DND-41 (cell line): Measurements from ENCODE around the gene RBFOX1.

Source experiments
- EZH2 ChIP-seq: IDR thresholded peaks from 3 replicates; pipeline ENCODE4 v1.6.1; 2012; ENCODE audit warnings: borderline replicate concordance, low read depth, mild to moderate bottlenecking, moderate library complexity, low read length, inconsistent platforms; ENCODE audit not compliant: severe bottlenecking
- TF ChIP-seq, protein P1 (sequence below): IDR thresholded peaks from 2 replicates; pipeline ENCODE4 v1.5.1; 2012; ENCODE audit warnings: borderline replicate concordance, low read length, moderate library complexity, mild to moderate bottlenecking; ENCODE audit not compliant: poor library complexity, severe bottlenecking; ENCODE audit errors: extremely low read depth

DNA sequence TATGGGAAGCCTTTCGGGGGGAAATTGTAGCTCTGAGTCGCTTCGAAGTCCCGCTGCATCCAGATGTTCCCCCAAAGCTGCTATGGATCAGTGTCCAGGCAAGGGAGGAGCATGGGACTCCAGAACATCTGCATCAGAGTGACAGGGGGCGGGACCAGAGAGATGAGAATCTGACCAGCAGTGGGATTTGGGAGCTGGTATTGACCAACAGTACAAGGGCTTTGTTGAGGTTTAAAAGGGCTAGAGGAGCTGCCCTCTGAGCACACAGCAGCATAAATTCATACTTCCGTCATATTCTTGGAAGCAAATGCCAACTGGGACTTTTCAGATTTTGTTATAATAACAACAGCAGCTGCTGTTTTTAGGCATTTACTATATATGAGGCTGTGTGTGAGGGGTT is 10.6 kb downstream of the RBFOX1 start:
- TF ChIP-seq, protein P1, sequence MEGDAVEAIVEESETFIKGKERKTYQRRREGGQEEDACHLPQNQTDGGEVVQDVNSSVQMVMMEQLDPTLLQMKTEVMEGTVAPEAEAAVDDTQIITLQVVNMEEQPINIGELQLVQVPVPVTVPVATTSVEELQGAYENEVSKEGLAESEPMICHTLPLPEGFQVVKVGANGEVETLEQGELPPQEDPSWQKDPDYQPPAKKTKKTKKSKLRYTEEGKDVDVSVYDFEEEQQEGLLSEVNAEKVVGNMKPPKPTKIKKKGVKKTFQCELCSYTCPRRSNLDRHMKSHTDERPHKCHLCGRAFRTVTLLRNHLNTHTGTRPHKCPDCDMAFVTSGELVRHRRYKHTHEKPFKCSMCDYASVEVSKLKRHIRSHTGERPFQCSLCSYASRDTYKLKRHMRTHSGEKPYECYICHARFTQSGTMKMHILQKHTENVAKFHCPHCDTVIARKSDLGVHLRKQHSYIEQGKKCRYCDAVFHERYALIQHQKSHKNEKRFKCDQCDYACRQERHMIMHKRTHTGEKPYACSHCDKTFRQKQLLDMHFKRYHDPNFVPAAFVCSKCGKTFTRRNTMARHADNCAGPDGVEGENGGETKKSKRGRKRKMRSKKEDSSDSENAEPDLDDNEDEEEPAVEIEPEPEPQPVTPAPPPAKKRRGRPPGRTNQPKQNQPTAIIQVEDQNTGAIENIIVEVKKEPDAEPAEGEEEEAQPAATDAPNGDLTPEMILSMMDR: no peak
- no peak for TF ChIP-seq EZH2
